Stimulated activated CD8-positive, alpha-beta memory T cell treated with anti-CD3 and anti-CD28 coated beads, Interleukin-7, amount 100 ng/mL, for 4 hours (primary cell): Measurements from ENCODE around the gene ASPM.

Source experiments
- DNase-seq, 2 donors: peaks; one replicate each; pipeline ENCODE4 v3.0.0-alpha.2; 2020; ENCODE audit warnings: low read depth in 2 of 2

Gene ASPM, protein sequence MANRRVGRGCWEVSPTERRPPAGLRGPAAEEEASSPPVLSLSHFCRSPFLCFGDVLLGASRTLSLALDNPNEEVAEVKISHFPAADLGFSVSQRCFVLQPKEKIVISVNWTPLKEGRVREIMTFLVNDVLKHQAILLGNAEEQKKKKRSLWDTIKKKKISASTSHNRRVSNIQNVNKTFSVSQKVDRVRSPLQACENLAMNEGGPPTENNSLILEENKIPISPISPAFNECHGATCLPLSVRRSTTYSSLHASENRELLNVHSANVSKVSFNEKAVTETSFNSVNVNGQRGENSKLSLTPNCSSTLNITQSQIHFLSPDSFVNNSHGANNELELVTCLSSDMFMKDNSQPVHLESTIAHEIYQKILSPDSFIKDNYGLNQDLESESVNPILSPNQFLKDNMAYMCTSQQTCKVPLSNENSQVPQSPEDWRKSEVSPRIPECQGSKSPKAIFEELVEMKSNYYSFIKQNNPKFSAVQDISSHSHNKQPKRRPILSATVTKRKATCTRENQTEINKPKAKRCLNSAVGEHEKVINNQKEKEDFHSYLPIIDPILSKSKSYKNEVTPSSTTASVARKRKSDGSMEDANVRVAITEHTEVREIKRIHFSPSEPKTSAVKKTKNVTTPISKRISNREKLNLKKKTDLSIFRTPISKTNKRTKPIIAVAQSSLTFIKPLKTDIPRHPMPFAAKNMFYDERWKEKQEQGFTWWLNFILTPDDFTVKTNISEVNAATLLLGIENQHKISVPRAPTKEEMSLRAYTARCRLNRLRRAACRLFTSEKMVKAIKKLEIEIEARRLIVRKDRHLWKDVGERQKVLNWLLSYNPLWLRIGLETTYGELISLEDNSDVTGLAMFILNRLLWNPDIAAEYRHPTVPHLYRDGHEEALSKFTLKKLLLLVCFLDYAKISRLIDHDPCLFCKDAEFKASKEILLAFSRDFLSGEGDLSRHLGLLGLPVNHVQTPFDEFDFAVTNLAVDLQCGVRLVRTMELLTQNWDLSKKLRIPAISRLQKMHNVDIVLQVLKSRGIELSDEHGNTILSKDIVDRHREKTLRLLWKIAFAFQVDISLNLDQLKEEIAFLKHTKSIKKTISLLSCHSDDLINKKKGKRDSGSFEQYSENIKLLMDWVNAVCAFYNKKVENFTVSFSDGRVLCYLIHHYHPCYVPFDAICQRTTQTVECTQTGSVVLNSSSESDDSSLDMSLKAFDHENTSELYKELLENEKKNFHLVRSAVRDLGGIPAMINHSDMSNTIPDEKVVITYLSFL (N-terminal part only)

GRCh38 chr1:197146101-197147095, at the start of gene ASPM:
TSS of gene ASPM (minus strand) at chr1:197146669. CDS start at chr1:197146437, 232 bp downstream.
- DNase-seq, result peak; percentile 89 to 92

- DNase-seq, result no peak
Observed at GRCh38 chr1:197195100-197195499, 48.6 kb upstream of the ASPM start.

DNA sequence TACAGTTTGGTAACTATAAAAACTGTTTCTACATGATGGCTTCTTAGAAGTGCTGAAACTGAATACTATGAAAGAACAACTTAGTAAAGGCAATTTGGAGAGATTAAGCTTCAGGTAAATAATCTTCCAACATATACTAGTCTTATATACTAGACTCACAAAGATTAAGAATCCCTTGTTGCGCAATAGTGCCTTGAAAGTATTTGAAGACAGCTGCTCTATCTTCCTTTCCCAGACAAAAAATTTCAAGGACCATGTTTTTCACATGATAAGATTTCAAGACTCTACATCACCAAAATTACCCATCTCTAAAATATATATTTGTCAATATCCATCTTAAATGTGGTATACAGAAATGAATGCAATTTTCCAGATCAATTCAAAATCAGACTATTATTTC, 37.7 kb upstream of the ASPM start:
- no peak for DNase-seq

DNA sequence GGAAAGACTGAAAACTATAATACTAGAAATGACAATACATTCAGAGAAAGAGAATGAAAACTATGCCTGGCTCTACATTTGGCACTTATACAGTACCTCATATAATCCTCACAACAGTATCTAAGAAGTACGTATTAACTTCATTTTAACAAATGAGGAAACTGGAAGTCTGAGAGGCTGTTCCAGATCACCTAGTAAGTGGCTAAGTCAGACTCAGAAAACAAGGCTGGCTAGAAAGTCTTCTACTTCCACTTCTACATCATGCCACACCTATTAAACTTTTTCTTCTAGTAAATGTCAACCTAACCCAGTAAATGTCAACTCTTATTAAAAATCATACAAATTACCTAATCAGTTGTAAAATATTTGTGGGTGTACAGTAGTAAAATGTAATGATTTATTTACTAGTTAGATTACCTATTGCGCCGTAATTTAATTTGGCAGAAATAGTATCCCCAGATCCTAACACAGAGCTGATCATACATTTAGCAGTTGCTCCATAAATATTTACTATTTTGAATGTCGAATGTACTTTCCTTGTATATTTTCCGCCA, 36.8 kb upstream of the ASPM start:
- DNase-seq, result no peak

- DNase-seq, result no peak
Observed at GRCh38 chr1:197182716-197183115, 36.2 kb upstream of the ASPM start.

DNA sequence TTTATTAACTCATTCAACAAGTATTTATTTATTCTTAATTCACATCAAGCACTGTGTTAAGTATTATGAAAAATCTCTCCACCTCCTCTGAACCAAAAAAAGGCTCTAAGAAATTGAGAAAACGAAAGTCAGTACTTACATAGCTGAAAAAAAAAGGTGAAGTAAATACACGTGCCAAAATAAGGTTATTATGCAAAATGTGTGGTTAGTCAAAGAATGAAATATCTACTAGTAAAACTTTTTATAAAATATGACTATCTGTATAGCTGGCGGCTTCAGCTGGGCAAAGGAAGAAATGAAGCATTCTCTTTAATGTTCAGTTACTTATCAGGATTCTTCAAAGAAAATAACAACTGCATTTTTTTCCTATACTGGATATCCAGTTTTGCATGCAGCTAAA, 35.5 kb upstream of the ASPM start:
- no peak for DNase-seq

DNA sequence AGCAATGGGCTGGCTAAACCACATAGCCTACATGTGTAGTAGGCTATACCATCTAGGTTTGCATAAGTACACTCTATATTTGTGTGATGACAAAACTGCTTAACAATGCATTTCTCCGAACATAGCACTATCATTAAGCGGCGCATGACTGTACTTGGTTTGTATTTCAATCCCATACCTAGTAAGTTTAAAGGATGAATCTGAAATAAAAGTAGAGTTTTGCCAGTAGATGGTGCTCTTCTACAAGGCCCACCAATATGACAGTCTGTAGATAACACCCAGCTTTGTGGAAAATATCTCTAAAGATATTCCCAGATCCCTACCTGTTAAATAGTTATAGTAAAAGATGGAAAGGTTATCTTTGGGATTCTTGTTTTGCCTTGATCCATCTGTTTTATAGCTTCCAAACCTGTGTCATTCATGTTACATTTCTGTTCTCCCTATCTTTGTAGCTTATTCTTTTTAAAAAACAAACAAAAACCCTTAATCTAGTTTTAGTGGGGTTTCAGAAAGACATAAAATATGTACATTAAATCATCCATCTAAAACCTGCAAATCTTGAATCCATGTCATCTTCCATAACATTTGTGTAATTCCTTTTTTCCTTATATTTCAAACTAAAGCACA, 33.9 kb upstream of the ASPM start:
- no peak for DNase-seq

- no peak for DNase-seq
Observed at GRCh38 chr1:197178998-197179397, 32.5 kb upstream of the ASPM start.

- DNase-seq, result no peak
Observed at GRCh38 chr1:197174818-197175217, 28.3 kb upstream of the ASPM start.

- no peak for DNase-seq
Observed at GRCh38 chr1:197173571-197174507, 27.4 kb upstream of the ASPM start.

- DNase-seq, result no peak
Observed at GRCh38 chr1:197171531-197171930, 25.1 kb upstream of the ASPM start.

- no peak for DNase-seq
Observed at GRCh38 chr1:197170538-197170937, 24.1 kb upstream of the ASPM start.

DNA sequence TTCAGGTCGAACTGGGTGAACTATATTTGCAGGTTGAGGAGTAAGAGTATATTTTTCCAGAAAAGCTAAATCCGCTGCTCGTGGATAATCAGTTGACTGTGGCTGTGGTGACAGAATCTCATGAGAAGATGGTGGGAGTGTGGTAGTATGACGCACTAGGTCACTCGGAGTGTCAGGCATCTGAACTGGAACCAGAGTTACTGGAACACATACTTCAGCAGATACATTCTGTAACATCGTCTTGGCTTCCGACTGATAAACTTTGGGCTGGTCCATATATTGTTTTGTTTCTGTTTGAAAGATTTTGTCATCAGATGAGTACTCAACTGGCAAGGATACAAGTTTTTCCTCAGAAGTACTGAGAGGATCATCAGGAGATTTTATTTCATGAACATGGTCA, 13.0 kb upstream of the ASPM start:
- DNase-seq, result no peak

- no peak for DNase-seq
Observed at GRCh38 chr1:197156692-197157091, 10.2 kb upstream of the ASPM start.

GRCh38 chr1:197152662-197153061, 6.2 kb upstream of the ASPM start:
- no peak for DNase-seq

DNA sequence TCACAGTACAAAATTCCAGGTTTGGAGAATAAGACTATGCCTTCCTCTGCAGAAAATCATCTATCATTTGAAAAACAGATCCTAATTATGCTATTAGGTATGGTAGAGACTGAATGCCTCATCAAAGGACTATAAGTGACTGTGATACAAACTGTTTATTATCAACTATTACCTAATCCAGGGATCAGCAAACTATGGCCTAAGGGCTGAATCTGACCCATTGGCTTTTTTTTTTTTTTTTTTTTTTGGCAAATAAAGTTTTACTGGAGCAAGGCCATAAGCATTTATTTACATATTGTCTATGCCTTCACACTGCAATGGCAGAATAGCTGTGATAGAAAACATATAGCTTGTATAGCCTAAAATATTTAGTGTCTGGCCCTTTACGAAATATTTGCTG, 4.7 kb upstream of the ASPM start:
- no peak for DNase-seq

DNA sequence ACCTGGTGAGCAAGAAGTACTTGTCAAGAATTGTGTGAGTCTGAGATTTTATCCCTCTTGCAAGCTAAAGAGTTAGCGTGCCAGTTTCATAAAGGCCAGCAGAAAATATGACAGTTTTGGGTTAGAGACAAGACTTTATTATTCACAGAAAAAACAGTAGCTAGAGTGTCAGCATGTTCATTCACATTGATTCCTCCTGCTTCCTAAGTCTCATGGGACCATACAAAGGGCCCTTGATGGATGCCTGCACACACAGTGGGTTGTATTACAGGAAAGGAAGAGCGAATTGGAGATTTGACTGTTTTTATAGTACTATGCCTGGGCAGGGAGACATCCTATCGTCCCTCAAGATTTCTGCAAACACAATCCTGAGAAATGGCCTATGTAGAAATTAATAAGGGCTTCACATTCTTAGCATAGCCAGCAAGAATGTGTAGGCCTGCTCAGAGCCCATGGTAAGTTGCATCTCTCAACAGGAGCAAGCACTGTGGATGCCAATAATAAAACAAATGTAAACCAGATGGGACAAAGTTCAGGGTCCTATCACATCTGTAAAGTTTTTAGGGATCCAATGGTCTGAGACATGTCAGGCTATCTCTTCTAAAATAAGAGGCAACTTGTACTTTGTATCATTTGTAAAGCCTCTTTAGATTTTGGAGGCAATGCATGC, 4.0 kb upstream of the ASPM start:
- no peak for DNase-seq

- DNase-seq, result no peak
Observed at GRCh38 chr1:197149340-197149739, 2.9 kb upstream of the ASPM start.
